ENCODE measurements around the gene TCERG1.
A peak's percentile ranks its signal among the peaks of the same experiment; 100 is the strongest.

Gene TCERG1

GRCh38 chr5:146446861-146447733 lies at the start of gene TCERG1:
TCERG1 (plus strand) TSS chr5:146447333; CDS start chr5:146447350, 17 bp downstream.
- FAIRE-seq: peak; percentile 98

- FAIRE-seq: no peak
Measured at GRCh38 chr5:146398826-146399225, 48.3 kb upstream of the TCERG1 start.

- no peak for FAIRE-seq
Measured at GRCh38 chr5:146399481-146399880, 47.7 kb upstream of the TCERG1 start.

- no peak for FAIRE-seq
Measured at GRCh38 chr5:146400201-146400600, 46.9 kb upstream of the TCERG1 start.

GRCh38 chr5:146401021-146401420 lies 46.1 kb upstream of the TCERG1 start:
- FAIRE-seq: no peak

- no peak for FAIRE-seq
Measured at GRCh38 chr5:146402949-146403348, 44.2 kb upstream of the TCERG1 start.

GRCh38 chr5:146409054-146409671 lies 38.0 kb upstream of the TCERG1 start:
- no peak for FAIRE-seq

GRCh38 chr5:146410272-146410671 lies 36.9 kb upstream of the TCERG1 start:
- no peak for FAIRE-seq

GRCh38 chr5:146419696-146420095 lies 27.4 kb upstream of the TCERG1 start:
- FAIRE-seq: no peak

GRCh38 chr5:146425023-146425422 lies 22.1 kb upstream of the TCERG1 start:
- no peak for FAIRE-seq

GRCh38 chr5:146426305-146426704 lies 20.8 kb upstream of the TCERG1 start:
- FAIRE-seq: no peak

GRCh38 chr5:146426853-146427618 lies 20.1 kb upstream of the TCERG1 start:
- peak; percentile 97 for FAIRE-seq

GRCh38 chr5:146427619-146427997 lies 19.5 kb upstream of the TCERG1 start:
- FAIRE-seq: no peak

- FAIRE-seq: no peak
Measured at GRCh38 chr5:146428658-146429057, 18.5 kb upstream of the TCERG1 start.

- no peak for FAIRE-seq
Measured at GRCh38 chr5:146440353-146440752, 6.8 kb upstream of the TCERG1 start.

GRCh38 chr5:146440870-146441495 lies 6.2 kb upstream of the TCERG1 start:
- no peak for FAIRE-seq

GRCh38 chr5:146441896-146442295 lies 5.2 kb upstream of the TCERG1 start:
- FAIRE-seq: no peak

GRCh38 chr5:146447734-146448380 lies 724 bp downstream of the TCERG1 start:
- FAIRE-seq: no peak

GRCh38 chr5:146448783-146449519 lies 1.8 kb downstream of the TCERG1 start:
- FAIRE-seq: no peak

- FAIRE-seq: no peak
Measured at GRCh38 chr5:146450002-146450401, 2.9 kb downstream of the TCERG1 start.

- FAIRE-seq: no peak
Measured at GRCh38 chr5:146451411-146451810, 4.3 kb downstream of the TCERG1 start.

- FAIRE-seq: no peak
Measured at GRCh38 chr5:146457431-146457830, 10.3 kb downstream of the TCERG1 start.
